Mesenchymal stem cell (in vitro differentiated cells and primary cell): ENCODE results near the gene SNX25.
"Not testable (repeated sequence)": the region's sequence is repeated elsewhere in the genome, so short reads cannot be mapped to it uniquely, and the experiment has no call there.

Experiments
- DNase-seq: peaks from one replicate; pipeline ENCODE4 v3.0.0-alpha.2; 2013
- H2AFZ ChIP-seq: one replicate; pipeline ENCODE4 v1.6.1; 2013; ENCODE audit warnings: low read depth, mild to moderate bottlenecking, control low read depth, inconsistent platforms, low read length, moderate library complexity
- H2AK5ac ChIP-seq: 2 replicates; pipeline ENCODE4 v1.6.1; 2013; ENCODE audit warnings: low read length, moderate library complexity, mild to moderate bottlenecking, inconsistent platforms; ENCODE audit not compliant: severe bottlenecking
- H2BK120ac ChIP-seq: one replicate; pipeline ENCODE4 v1.6.1; 2013; ENCODE audit warnings: low read depth, mild to moderate bottlenecking, inconsistent platforms, low read length, moderate library complexity
- H2BK12ac ChIP-seq, 2 experiments: one replicate each; pipeline ENCODE4 v1.6.1; 2013; ENCODE audit warnings: inconsistent platforms in 2 of 2, low read length in 2 of 2, mild to moderate bottlenecking in 2 of 2, moderate library complexity in 2 of 2, control low read depth in 1 of 2
- H2BK15ac ChIP-seq: one replicate; pipeline ENCODE4 v1.6.1; 2013; ENCODE audit warnings: mild to moderate bottlenecking, low read depth, inconsistent platforms; ENCODE audit not compliant: poor library complexity, severe bottlenecking
- H2BK5ac ChIP-seq: 2 replicates; pipeline ENCODE4 v1.6.1; 2013; ENCODE audit warnings: low read depth, mild to moderate bottlenecking, low read length, control low read depth, inconsistent platforms; ENCODE audit not compliant: poor library complexity, severe bottlenecking
- H3K14ac ChIP-seq, 2 experiments: one replicate each; pipeline ENCODE4 v1.6.1; 2013; ENCODE audit warnings: inconsistent platforms in 2 of 2, low read length in 2 of 2, control low read depth in 1 of 2, mild to moderate bottlenecking in 1 of 2, moderate library complexity in 1 of 2
- H3K18ac ChIP-seq, 2 experiments: one replicate each; pipeline ENCODE4 v1.6.1; 2013; ENCODE audit warnings: inconsistent platforms in 2 of 2, low read length in 2 of 2, control low read depth in 1 of 2, low read depth in 1 of 2, mild to moderate bottlenecking in 1 of 2
- H3K23ac ChIP-seq, 2 experiments: one replicate each; pipeline ENCODE4 v1.6.1; 2013; ENCODE audit warnings: inconsistent platforms in 2 of 2, low read length in 2 of 2, mild to moderate bottlenecking in 2 of 2, moderate library complexity in 2 of 2, control low read depth in 1 of 2
- H3K27ac ChIP-seq: 2 replicates; pipeline ENCODE4 v1.5.1; 2013; ENCODE audit warnings: mild to moderate bottlenecking, moderate library complexity, low read length, control low read depth, inconsistent platforms; ENCODE audit not compliant: poor library complexity, severe bottlenecking
- H3K27me3 ChIP-seq, 2 experiments: 2 replicates each; pipeline versions ENCODE4 v1.6.1 to v1.7.0; 2013; ENCODE audit warnings: low read length in 2 of 2, mild to moderate bottlenecking in 2 of 2, moderate library complexity in 2 of 2, control low read depth in 1 of 2, inconsistent platforms in 1 of 2; ENCODE audit not compliant: control insufficient read depth in 1 of 2, insufficient read depth in 1 of 2
- H3K36me3 ChIP-seq, 2 experiments: 2 replicates each; pipeline versions ENCODE4 v1.6.1 to v1.7.0; 2013; ENCODE audit warnings: low read length in 2 of 2, control low read depth in 1 of 2, inconsistent platforms in 1 of 2, low read depth in 1 of 2, mild to moderate bottlenecking in 1 of 2; ENCODE audit not compliant: insufficient read depth in 2 of 2, control insufficient read depth in 1 of 2
- H3K4ac ChIP-seq, 2 experiments: one replicate each; pipeline ENCODE4 v1.6.1; 2013; ENCODE audit warnings: inconsistent platforms in 2 of 2, low read length in 2 of 2, mild to moderate bottlenecking in 2 of 2, moderate library complexity in 2 of 2, control low read depth in 1 of 2, low read depth in 1 of 2
- H3K4me1 ChIP-seq: 2 replicates; pipeline ENCODE4 v1.6.1; 2013; ENCODE audit warnings: low read depth, low read length, control low read depth; ENCODE audit not compliant: control insufficient read depth, insufficient read depth
- H3K4me2 ChIP-seq: 2 replicates; pipeline ENCODE4 v1.6.1; 2013; ENCODE audit warnings: low read length, mild to moderate bottlenecking, inconsistent platforms; ENCODE audit not compliant: poor library complexity, severe bottlenecking
- H3K4me3 ChIP-seq, 2 experiments: 2 replicates each; pipeline versions ENCODE4 v1.5.1 to v1.7.0; 2013; ENCODE audit warnings: low read length in 2 of 2, mild to moderate bottlenecking in 2 of 2, control low read depth in 1 of 2, low read depth in 1 of 2; ENCODE audit not compliant: insufficient read depth in 1 of 2
- H3K79me1 ChIP-seq: replicated peaks from 2 replicates; pipeline ENCODE4 v1.6.1; 2013; ENCODE audit warnings: mild to moderate bottlenecking, control low read depth, low read length, inconsistent platforms; ENCODE audit not compliant: poor library complexity, severe bottlenecking
- H3K9ac ChIP-seq: 2 replicates; pipeline ENCODE4 v1.7.0; 2013; ENCODE audit warnings: mild to moderate bottlenecking, low read length, moderate library complexity
- H3K9me3 ChIP-seq: 2 replicates; pipeline ENCODE4 v1.7.0; 2013; ENCODE audit warnings: mild to moderate bottlenecking, low read length; ENCODE audit not compliant: control insufficient read depth
- H4K8ac ChIP-seq: one replicate; pipeline ENCODE4 v1.6.1; 2013; ENCODE audit warnings: inconsistent platforms, mild to moderate bottlenecking, low read length, moderate library complexity
- H4K91ac ChIP-seq: one replicate; pipeline ENCODE4 v1.6.1; 2013; ENCODE audit warnings: mild to moderate bottlenecking, low read length, inconsistent platforms
- WGBS: methylation state at CpG from one replicate; pipeline ENCODE4 v1.1.7; 2013; ENCODE audit warnings: mixed read lengths; 5-methylcytosine and 5-hydroxymethylcytosine counted together

SNX25 gene

GRCh38 chr4:185358959-185359358, 149.6 kb downstream of the SNX25 start:
- 83% methylated on average over 4 of the region's 4 CpGs for WGBS
- Histone ChIP-seq H3K9me3 (no peaks in the 10 kb centered on the region), H4K8ac (no peak overlapping the region), H3K4me1 (no peaks in the 10 kb centered on the region), H2AK5ac (no peak overlapping the region), H3K9ac (no peak overlapping the region), H2BK120ac (no peak overlapping the region), H4K91ac (no peak overlapping the region), H3K4me2 (no peak overlapping the region), H3K79me1 (no peaks in the 10 kb centered on the region), H2BK15ac (no peak overlapping the region), H2AFZ (no peak overlapping the region), H3K14ac (no peak overlapping the region), H2BK5ac (peak overlapping the region; percentile 87), H3K36me3 (peaks cover 4 to 28% of the 10 kb centered on the region in 2 experiments), H2BK12ac (no peak overlapping the region), H3K27ac (peak overlapping the region; percentile 96), H3K27me3 (no peaks in the 10 kb centered on the region), H3K23ac (no peak overlapping the region), H3K4me3 (no peak overlapping the region), H3K4ac (no peak overlapping the region), H3K18ac (peak overlapping the region in 1 of 2 experiments; percentile 41)
- peak; percentile 14 for DNase-seq

- no peak overlapping the region for H4K91ac ChIP-seq
- 92% methylated on average over 6 of the region's 8 CpGs for WGBS
- no peaks in the 10 kb centered on the region for H3K79me1 ChIP-seq
- no peak overlapping the region for H2BK5ac ChIP-seq
- H3K18ac ChIP-seq: no peak overlapping the region
- no peak overlapping the region for H2BK12ac ChIP-seq
- H4K8ac ChIP-seq: no peak overlapping the region
- H3K14ac ChIP-seq: no peak overlapping the region
- H3K4me2 ChIP-seq: no peak overlapping the region
- peaks cover 0 to 19% of the 10 kb centered on the region in 2 experiments for H3K36me3 ChIP-seq
- H3K9me3 ChIP-seq: no peaks in the 10 kb centered on the region
- peak; percentile 67 for DNase-seq
- H2BK15ac ChIP-seq: no peak overlapping the region
- no peak overlapping the region for H3K4ac ChIP-seq
- peak overlapping the region; percentile 61 for H2AK5ac ChIP-seq
- no peaks in the 10 kb centered on the region for H3K4me1 ChIP-seq
- peak overlapping the region; percentile 96 for H3K27ac ChIP-seq
- H3K9ac ChIP-seq: no peak overlapping the region
- no peak overlapping the region for H2BK120ac ChIP-seq
- H3K27me3 ChIP-seq: no peaks in the 10 kb centered on the region
- H3K23ac ChIP-seq: no peak overlapping the region
- H3K4me3 ChIP-seq: no peak overlapping the region
- no peak overlapping the region for H2AFZ ChIP-seq
These were observed 150.5 kb downstream of the SNX25 start for GRCh38 chr4:185359767-185360446.

- no peak overlapping the region for H4K91ac ChIP-seq
- 97% methylated on average over 3 of the region's 3 CpGs for WGBS
These were observed 152.5 kb downstream of the SNX25 start for GRCh38 chr4:185361872-185362271.

GRCh38 chr4:185362570-185362969, 153.2 kb downstream of the SNX25 start:
- not testable (repeated sequence) for H3K4me1 ChIP-seq, H4K91ac ChIP-seq, H3K14ac ChIP-seq, H2AK5ac ChIP-seq, H3K9me3 ChIP-seq, H3K79me1 ChIP-seq, H2AFZ ChIP-seq, H4K8ac ChIP-seq, H3K27ac ChIP-seq, H3K4me2 ChIP-seq, H3K9ac ChIP-seq, H3K27me3 ChIP-seq, H2BK15ac ChIP-seq, H2BK5ac ChIP-seq, H2BK12ac ChIP-seq, H3K18ac ChIP-seq, H2BK120ac ChIP-seq, H3K23ac ChIP-seq, DNase-seq, H3K4me3 ChIP-seq, H3K4ac ChIP-seq
- WGBS: 91% methylated on average over 4 of the region's 6 CpGs
- H3K36me3 ChIP-seq: peaks cover 0 to 16% of the 10 kb centered on the region in 2 experiments

More at GRCh38 chr4:185361872-185362271, 152.5 kb downstream of the SNX25 start:
- Histone ChIP-seq H2BK120ac (no peak overlapping the region), H3K23ac (no peak overlapping the region), H2BK12ac (no peak overlapping the region), H2AK5ac (no peak overlapping the region), H2AFZ (no peak overlapping the region), H3K79me1 (no peaks in the 10 kb centered on the region), H2BK5ac (no peak overlapping the region), H3K27me3 (no peaks in the 10 kb centered on the region), H3K18ac (no peak overlapping the region), H3K4me1 (no peaks in the 10 kb centered on the region), H3K27ac (no peak overlapping the region), H4K8ac (no peak overlapping the region), H3K14ac (no peak overlapping the region), H2BK15ac (no peak overlapping the region), H3K36me3 (peaks cover 0 to 16% of the 10 kb centered on the region in 2 experiments), H3K4me2 (no peak overlapping the region), H3K4me3 (no peak overlapping the region), H3K9me3 (no peaks in the 10 kb centered on the region), H3K9ac (no peak overlapping the region), H3K4ac (no peak overlapping the region)
- no peak for DNase-seq
